ENCODE results near the gene XG.

DNA sequence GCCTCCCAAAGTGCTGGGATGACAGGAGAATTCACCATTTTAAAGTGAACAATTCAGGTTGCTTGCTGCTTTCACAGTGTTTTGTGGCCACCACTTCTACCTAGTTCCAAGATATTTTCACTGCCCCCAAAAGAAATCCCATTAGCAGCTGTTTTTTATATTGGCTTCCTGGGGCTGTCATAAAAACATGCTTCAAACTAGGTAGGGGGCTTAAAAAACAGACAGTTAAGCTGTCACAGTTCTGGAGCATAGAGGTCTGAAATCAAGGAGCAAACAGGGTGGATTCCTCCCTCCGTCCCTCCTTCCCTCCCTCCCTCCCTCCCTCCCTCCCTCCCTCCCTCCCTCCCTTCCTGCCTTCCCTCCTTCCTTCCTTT lies 3.0 kb upstream of the XG start:
- TF ChIP-seq, protein P1, sequence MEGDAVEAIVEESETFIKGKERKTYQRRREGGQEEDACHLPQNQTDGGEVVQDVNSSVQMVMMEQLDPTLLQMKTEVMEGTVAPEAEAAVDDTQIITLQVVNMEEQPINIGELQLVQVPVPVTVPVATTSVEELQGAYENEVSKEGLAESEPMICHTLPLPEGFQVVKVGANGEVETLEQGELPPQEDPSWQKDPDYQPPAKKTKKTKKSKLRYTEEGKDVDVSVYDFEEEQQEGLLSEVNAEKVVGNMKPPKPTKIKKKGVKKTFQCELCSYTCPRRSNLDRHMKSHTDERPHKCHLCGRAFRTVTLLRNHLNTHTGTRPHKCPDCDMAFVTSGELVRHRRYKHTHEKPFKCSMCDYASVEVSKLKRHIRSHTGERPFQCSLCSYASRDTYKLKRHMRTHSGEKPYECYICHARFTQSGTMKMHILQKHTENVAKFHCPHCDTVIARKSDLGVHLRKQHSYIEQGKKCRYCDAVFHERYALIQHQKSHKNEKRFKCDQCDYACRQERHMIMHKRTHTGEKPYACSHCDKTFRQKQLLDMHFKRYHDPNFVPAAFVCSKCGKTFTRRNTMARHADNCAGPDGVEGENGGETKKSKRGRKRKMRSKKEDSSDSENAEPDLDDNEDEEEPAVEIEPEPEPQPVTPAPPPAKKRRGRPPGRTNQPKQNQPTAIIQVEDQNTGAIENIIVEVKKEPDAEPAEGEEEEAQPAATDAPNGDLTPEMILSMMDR (conservative IDR thresholded peaks at IDR 0.05 in 1 of 2, IDR thresholded peaks at IDR 0.05 in 1 of 2; ENCODE audit: low read depth in 1 of 2, low read length in 2 of 2) = no peak
- no peak for TF ChIP-seq EZH2 (IDR thresholded peaks at IDR 0.05; ENCODE audit: low read length, missing control alignments)

Data from fibroblast of lung (primary cell).